ENCODE data around the gene CPT1B.
"Not testable (repeated sequence)": the region's sequence is repeated elsewhere in the genome, so short reads cannot be mapped to it uniquely, and the experiment has no call there.

Gene CPT1B

GRCh38 chr22:50528682-50529415 lies 49.4 kb downstream of the CPT1B start:
- no peak for DNase-seq (ENCODE audit: low read depth in 2 of 2)

DNA sequence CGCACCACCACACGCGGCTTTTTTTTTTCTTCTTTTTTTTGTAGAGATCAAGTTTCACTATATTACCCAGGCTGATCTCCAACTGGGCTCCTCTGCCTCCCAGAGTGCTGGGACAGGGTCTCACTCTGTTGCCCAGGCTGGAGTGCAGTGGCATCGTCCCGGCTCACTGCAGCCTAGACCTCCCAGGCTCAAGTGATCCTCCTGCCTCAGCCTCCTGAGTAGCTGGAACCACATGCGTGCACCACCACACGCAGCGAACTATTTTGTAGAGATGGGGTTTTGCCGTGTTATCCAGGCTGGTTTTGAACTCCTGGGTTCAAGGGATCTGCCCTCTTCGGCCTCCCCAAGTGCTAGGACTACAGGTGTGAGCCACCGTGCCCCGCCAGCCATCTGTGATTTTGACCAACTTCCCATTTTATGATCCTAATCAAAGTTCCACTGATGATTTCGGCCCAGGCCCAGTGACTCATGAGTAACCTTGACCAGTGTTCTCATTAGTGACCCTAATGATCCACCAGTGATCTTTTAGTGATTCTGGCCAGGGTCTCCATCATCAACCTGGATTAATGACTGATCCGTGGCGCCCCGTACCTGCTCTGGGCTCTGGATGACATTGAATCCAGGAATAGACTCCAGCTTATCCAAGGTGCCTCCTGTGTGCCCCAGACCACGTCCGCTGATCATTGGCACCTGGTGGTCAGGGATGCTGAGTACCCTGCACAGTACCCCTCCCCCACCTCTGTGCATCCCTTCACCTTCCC lies 50.1 kb downstream of the CPT1B start:
- no peak for DNase-seq (ENCODE audit: low read depth in 2 of 2)

DNA sequence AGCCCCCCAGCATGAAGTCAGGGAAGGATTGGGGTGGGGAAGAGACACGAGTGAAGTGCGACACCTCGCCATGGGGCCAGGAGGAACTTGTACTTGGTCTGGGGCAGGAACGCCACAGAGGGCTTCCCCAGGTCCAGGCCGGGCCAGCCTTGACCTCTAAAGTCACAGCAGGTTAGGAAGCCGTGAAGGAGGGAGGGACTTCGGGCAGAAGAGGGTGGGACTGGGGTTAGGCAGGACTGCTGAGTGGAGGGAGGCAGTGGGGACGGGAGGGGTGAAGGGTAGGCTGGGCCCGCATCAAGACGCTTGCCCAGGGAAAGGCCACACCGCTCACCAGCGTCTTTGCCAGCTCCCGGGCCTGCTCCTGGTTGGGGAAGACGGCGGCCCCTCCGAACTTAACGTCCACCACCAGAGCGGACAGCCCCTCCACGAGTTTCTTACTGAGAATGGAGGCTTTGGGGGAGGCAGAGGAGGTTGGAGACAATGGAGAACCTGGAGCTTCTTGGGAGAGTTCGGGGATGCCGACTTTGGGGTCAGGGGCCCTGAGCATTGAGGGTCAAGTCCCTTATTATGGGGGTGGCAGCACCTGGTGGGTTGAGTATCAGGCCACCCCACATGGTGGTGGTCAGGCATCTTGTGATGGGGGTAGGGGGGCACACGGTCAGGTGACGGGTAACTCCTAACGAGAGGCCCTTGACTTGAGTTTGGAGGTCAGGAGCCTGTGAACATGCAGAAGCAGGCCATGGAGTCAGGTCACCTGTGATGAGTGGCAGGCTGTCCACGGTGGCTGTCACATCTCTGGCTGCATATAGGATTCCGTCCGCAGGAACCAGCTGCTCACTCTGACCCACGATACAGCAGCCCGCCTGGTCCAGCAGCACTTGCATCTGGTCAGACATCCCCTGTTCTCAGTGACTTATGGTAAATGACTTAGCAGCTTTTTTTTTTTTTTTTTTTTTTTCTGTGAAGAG lies 51.1 kb downstream of the CPT1B start:
- DNase-seq (ENCODE audit: low read depth in 2 of 2), result no peak

- DNase-seq (ENCODE audit: low read depth in 2 of 2), result peak; percentile 72 to 79
These were observed 52.0 kb downstream of the CPT1B start for GRCh38 chr22:50526108-50526833.

DNA sequence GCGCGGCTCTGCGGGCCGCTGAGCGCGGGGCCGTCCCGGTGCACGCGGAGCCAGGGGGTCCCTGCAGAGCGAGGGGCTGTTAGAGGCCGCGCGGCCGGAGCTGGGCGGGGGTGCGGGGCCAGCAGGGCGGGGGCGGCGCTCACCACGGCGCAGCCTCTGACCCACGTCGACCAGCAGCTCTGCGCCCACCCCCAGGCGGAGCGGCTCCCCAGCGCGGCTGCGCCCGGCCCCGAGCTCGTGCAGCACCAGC lies 52.4 kb downstream of the CPT1B start:
- no peak for DNase-seq (ENCODE audit: low read depth in 2 of 2)

- DNase-seq (ENCODE audit: low read depth in 2 of 2), result peak; percentile 95 to 98
These were observed 52.9 kb downstream of the CPT1B start, which contains the start of gene SCO2 for GRCh38 chr22:50525104-50525857. TSS of gene SCO2 (minus strand) at chr22:50525598. CDS start at chr22:50524411, 1,187 bp downstream.

DNA sequence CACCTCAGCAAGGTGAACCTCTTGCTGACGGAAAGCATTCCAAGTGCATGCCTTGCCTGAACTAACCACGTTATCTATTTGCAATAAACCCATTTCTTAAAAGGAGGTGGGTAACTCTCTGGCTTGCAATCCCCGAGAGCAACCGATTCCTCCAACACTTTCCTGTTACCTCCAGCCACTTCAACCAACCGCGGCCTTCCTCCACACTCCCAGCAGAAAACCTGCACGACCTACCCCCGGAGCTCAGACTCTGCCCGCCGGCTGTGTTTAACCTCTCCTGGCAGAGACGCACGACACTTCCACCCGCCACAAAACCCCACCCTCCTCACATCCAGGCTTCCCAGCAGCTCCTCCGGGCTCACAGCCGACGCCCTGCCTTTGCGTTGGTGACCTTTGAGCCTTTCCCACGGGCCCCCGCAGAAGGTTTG lies 53.5 kb downstream of the CPT1B start:
- DNase-seq (ENCODE audit: low read depth in 2 of 2), result no peak

DNA sequence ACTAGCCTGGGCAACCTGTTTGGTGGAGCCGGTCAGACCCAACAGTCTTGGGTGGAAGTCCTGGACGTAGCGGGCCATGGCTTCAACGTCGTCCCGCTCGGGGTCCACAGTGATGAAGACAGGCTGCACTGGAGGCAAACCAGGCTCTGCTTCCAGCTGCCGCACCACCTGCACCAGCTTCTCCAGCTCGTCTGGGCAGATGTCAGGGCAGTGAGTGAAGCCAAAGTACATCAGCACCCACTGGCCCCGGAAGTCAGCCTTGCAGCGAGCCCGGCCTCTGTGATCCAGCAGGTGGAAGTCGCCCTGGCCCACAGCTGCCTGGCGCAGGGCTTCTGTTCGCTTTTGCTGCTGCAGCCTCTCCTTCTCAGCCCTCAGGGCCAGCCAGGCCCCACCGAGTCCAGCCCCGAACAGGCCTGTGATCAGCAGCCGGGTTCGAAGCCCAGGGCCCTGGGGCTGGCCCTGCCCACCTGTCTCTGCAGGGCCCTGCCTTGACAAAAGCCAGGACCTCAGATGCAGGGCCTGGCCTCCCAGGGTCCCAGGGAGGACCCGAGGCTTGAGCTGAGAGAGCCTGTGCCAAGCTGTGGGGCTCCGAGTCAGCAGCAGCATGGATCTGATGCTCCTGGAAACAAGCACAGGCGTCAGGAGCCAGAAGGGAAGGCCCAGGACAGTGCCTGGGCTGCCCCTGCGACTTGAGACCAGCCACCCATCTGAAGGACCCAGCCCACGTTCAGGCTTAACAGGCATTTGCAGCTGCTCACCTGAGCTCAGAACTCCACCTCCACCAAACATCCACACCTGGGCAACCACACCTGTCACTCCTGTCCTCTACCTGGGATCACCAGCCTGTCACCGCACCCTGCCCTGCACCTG lies 54.2 kb downstream of the CPT1B start:
- no peak for DNase-seq (ENCODE audit: low read depth in 2 of 2)

DNA sequence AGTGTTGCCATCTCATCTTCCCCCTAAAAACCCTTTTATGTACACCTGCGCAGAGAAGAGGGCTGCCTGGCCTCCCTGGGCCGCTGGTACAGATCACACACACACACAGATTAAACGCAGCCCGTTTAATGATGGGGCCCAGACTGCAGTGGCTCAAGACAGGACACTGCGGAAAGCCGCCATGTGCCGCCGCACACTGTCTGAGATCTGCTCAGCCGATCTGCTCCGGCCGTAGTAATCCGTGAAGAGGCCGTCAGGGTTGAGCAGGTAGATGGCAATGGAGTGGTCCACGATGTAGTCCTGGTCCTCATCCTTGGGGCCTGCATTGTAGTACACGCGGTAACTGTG lies 54.8 kb downstream of the CPT1B start:
- no peak for DNase-seq (ENCODE audit: low read depth in 2 of 2)

- no peak for DNase-seq (ENCODE audit: low read depth in 2 of 2)
These were observed 55.3 kb downstream of the CPT1B start for GRCh38 chr22:50522806-50523438.

GRCh38 chr22:50522208-50522805 lies 55.9 kb downstream of the CPT1B start:
- no peak for DNase-seq (ENCODE audit: low read depth in 2 of 2)

DNA sequence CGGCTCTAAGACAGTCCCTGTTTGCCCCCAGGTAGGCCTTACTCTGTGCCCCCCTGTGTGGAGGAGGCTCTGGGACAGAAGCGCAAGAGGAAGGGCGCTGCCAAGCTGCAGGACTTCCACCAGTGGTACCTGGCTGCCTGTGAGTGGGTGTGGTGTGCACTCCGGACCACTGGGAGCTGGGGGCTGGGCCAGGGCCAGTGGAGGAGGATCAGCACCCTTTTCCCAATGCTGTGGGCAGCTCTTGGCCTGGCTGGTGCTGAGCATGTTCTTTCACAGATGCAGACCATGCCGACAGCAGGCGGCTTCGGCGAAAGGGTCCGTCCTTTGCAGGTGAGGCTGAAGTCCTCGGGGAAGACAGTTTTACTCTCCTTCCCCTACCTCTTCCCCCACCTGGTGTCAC lies 56.5 kb downstream of the CPT1B start:
- no peak for DNase-seq (ENCODE audit: low read depth in 2 of 2)

DNA sequence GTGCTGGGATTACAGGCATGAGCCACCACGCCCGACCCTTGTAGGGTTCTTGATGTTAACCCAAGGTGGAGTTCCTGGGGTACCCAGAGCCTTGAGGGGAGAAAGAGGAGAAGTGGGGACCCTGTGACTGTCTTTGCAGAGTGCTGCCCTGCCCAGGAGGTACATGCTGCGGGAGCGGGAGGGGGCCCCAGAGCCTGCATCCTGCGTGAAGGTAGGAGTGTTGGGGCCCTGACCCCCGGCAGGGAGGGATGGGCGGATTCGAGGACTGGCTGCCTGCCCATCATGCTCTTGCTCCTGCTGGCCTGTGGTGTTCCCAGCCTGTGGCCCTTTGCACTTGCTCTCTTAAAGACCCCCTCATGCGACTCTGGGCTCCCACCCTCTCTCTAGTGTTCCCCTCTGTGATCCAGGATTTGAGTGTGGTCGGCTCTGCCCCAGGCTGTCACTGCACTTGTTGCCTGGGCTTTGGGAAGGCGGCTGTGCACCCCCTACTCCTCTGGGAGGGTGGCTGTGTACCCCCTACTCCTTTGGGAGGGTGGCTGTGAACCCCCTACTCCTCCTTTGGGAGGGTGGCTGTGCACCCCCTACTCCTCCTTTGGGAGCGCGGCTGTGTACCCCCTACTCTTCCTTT lies 57.3 kb downstream of the CPT1B start:
- DNase-seq (ENCODE audit: low read depth in 2 of 2), result no peak

GRCh38 chr22:50520184-50520583 lies 58.0 kb downstream of the CPT1B start:
- not testable (repeated sequence) for DNase-seq (ENCODE audit: low read depth in 2 of 2)

DNA sequence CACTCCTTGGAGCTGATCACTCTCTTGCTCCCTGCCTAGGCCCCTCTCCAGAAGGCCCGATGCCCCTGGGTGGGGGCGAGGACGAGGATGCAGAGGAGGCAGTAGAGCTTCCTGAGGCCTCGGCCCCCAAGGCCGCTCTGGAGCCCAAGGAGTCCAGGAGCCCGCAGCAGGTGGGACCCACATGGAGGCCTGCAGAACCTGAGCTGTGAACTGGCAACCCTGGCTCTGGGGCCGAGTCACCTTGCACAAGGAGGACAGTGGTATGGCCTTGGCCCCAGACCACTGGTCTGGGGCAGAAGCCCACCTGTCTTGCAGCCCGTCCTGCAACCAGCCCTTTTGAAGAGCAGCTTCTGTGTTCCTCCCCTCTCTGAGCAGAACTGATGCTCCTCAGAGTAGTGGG lies 59.1 kb downstream of the CPT1B start:
- DNase-seq (ENCODE audit: low read depth in 2 of 2), result no peak

Measured in stimulated activated CD8-positive, alpha-beta memory T cell treated with anti-CD3 and anti-CD28 coated beads, Interleukin-7, amount 100 ng/mL, for 4 hours (primary cell).